Measurements from ENCODE around the gene APLP2.
"Not testable (repeated sequence)": the region's sequence is repeated elsewhere in the genome, so short reads cannot be mapped to it uniquely, and the experiment has no call there.

APLP2 gene

DNA sequence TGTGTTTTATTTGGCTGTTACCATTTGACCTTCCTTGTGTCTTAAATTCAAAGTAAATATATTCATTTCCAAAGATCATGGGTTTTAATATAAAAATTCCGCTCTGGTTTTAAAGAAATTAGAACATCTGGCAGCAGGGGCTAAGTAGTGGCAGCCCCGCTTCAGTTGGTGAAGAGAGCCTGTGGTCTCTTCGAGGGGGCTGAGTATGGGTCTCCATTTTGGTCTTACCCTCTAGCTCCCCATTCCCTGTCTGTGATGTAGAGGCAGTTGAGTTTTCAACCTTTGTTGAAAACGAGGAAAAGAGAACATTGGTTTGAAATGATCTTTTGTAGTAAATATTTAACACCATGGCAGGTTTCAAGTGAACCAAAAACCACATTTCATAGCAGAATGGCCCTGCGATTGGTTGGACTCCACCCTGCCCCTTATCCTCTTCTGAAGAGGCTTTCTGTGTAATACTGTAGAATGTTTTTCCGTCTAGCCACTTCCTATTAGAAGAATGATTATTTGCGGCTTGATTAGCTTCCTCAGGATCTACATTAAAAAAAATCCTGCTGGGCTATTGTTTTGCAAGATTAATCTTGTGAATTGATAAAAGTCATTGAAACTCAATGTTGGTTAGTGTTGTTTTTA lies 17.7 kb downstream of the APLP2 start:
- H3K36me3 ChIP-seq (ENCODE audit: insufficient read depth, low read length), result peaks cover 3% of the 10 kb centered on the region
- H3K9me3 ChIP-seq (ENCODE audit: low read length), result peaks cover 8% of the 10 kb centered on the region
- H2AFZ ChIP-seq (ENCODE audit: low read depth, low read length), result no peak overlapping the region
- no peaks in the 10 kb centered on the region for H3K27me3 ChIP-seq (ENCODE audit: insufficient read depth, low read length)
- no peak overlapping the region for H3K4me3 ChIP-seq (ENCODE audit: low read length)
- peaks cover 5% of the 10 kb centered on the region for H3K4me1 ChIP-seq (ENCODE audit: insufficient read depth, low read length)

DNA sequence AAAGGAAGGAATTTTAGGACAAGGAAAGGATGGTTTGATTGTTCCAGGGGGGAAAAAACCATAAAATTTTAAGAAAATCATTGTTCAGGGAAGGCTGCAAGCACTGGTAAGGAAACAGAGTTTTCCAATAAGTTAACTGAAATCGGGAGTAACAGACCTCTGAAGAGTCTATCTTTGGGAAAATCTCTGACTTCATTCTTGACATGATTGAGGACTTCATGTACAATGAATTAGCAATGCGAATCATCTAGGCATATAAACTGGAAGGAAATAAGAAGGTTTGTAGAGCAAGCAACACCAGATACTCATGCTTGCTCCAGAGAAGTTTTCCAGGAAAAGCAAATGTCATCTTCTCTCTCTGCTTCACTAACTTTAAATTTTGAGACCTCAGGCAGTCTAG lies 18.5 kb downstream of the APLP2 start:
- Histone ChIP-seq H3K4me3 (ENCODE audit: low read length) (no peak overlapping the region), H3K4me1 (ENCODE audit: insufficient read depth, low read length) (peaks cover 5% of the 10 kb centered on the region), H3K9me3 (ENCODE audit: low read length) (peaks cover 12% of the 10 kb centered on the region), H2AFZ (ENCODE audit: low read depth, low read length) (no peak overlapping the region), H3K27me3 (ENCODE audit: insufficient read depth, low read length) (no peaks in the 10 kb centered on the region), H3K36me3 (ENCODE audit: insufficient read depth, low read length) (no peaks in the 10 kb centered on the region)

DNA sequence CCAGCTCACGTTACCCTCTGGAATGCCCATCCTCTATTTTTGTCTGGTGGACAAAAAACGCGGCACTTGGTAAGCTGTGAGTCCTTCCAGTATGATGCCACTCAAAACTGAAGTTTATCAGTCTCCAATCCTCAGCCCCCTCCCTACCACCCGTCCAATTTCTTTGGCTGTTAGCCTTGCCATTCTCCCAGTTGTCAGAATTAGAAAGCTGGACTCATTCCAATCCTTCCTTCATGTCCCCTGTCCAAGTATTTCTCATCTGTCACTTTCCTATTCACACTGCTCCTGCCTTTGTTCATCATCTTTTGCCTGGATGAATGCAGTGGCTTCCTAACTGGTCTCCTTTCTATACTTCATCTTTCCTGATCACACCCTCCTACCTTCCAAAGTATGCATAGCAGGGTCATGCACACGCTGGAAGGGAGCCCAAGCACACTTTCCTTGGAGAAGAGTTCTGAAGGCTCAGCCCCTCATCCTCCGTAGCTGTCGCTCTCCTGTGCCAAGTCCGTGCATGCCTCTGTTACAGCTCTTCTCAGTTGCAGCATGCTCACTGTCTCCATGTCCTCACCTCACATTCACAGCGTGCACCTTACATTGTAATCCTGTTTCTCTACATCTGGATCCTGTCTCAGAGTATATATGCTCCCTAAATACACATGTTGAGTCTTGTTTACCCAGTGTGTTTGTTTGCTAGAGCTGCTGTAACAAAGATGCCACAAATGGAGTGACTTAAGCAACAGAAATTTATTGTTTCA lies 19.4 kb downstream of the APLP2 start:
- Histone ChIP-seq H2AFZ (ENCODE audit: low read depth, low read length) (no peak overlapping the region), H3K4me3 (ENCODE audit: low read length) (no peak overlapping the region), H3K4me1 (ENCODE audit: insufficient read depth, low read length) (peaks cover 5% of the 10 kb centered on the region), H3K36me3 (ENCODE audit: insufficient read depth, low read length) (no peaks in the 10 kb centered on the region), H3K27me3 (ENCODE audit: insufficient read depth, low read length) (no peaks in the 10 kb centered on the region), H3K9me3 (ENCODE audit: low read length) (peaks cover 12% of the 10 kb centered on the region)

DNA sequence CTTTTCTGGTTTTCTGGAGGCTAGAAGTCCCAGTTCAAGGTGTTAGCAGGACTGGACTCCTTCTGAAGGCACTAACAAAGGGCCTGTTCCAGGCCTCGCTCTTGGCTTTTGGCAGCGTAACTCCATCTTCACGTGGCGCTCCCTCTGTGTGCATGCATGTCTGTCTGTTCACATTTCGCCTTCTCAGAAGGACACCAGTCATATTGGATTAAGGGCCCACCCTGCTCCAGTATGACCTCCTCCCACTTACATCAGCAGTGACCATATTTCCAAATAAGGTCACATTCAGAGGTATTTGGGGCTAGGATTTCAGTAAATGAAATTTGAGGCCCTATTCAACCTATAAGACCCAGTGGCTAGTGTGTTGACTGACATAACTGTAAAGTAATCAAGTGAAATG lies 20.0 kb downstream of the APLP2 start:
- H3K4me1 ChIP-seq (ENCODE audit: insufficient read depth, low read length), result peaks cover 5% of the 10 kb centered on the region
- H2AFZ ChIP-seq (ENCODE audit: low read depth, low read length), result no peak overlapping the region
- H3K36me3 ChIP-seq (ENCODE audit: insufficient read depth, low read length), result no peaks in the 10 kb centered on the region
- no peak overlapping the region for H3K4me3 ChIP-seq (ENCODE audit: low read length)
- H3K27me3 ChIP-seq (ENCODE audit: insufficient read depth, low read length), result no peaks in the 10 kb centered on the region
- peaks cover 12% of the 10 kb centered on the region for H3K9me3 ChIP-seq (ENCODE audit: low read length)

DNA sequence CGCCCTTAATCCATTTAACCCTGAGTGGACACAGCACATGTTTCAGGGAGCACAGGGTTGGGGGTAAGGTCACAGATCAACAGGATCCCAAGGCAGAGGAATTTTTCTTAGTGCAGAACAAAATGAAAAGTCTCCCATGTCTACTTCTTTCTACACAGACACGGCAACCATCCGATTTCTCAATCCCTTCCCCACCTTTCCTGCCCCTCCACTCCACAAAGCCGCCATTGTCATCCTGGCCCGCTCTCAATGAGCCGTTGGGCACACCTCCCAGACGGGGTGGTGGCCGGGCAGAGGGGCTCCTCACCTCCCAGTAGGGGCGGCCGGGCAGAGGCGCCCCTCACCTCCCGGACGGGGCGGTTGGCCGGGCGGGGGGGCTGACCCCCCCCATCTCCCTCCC lies 20.8 kb downstream of the APLP2 start:
- H3K27me3 ChIP-seq (ENCODE audit: insufficient read depth, low read length); H3K4me3 ChIP-seq (ENCODE audit: low read length); H3K4me1 ChIP-seq (ENCODE audit: insufficient read depth, low read length); H3K36me3 ChIP-seq (ENCODE audit: insufficient read depth, low read length); H2AFZ ChIP-seq (ENCODE audit: low read depth, low read length): not testable (repeated sequence)
- H3K9me3 ChIP-seq (ENCODE audit: low read length), result peaks cover 12% of the 10 kb centered on the region

DNA sequence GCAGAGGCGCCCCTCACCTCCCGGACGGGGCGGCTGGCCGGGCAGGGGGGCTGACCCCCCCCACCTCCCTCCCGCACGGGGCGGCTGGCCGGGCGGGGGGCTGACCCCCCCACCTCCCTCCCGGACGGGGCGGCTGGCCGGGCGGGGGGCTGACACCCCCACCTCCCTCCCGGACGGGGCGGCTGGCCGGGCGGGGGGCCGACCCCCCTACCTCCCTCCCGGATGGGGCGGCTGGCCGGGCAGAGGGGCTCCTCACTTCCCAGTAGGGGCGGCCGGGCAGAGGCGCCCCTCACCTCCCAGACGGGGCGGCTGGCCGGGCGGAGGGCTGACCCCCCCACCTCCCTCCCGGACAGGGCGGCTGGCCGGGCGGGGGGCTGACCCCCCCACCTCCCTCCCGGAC lies 21.5 kb downstream of the APLP2 start:
- not testable (repeated sequence) for H3K36me3 ChIP-seq (ENCODE audit: insufficient read depth, low read length); H3K27me3 ChIP-seq (ENCODE audit: insufficient read depth, low read length); H3K4me1 ChIP-seq (ENCODE audit: insufficient read depth, low read length); H3K4me3 ChIP-seq (ENCODE audit: low read length); H2AFZ ChIP-seq (ENCODE audit: low read depth, low read length)
- H3K9me3 ChIP-seq (ENCODE audit: low read length), result peaks cover 12% of the 10 kb centered on the region

DNA sequence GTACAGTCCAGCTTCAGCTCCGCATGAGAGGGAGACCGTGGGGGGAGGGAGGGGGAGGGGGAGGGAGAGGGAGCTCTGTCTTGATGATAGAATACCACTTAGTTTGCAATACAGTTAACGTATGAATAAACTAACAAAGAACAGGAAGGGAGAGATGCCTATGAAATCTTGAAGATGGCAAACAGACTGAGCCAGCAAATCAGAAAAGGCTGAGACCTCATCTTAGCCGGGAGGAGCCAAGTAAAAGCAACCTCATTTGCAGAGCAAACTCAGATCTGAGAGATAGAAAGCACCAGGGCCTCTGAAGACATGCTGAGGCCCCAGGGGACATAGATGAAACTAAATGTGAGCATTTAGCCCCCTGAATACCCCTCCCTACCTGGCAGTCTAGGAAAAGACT lies 23.0 kb downstream of the APLP2 start:
- no peak overlapping the region for H3K4me3 ChIP-seq (ENCODE audit: low read length)
- peaks cover 12% of the 10 kb centered on the region for H3K9me3 ChIP-seq (ENCODE audit: low read length)
- H3K4me1 ChIP-seq (ENCODE audit: insufficient read depth, low read length), result peaks cover 5% of the 10 kb centered on the region
- no peaks in the 10 kb centered on the region for H3K36me3 ChIP-seq (ENCODE audit: insufficient read depth, low read length)
- H3K27me3 ChIP-seq (ENCODE audit: insufficient read depth, low read length), result no peaks in the 10 kb centered on the region
- no peak overlapping the region for H2AFZ ChIP-seq (ENCODE audit: low read depth, low read length)

DNA sequence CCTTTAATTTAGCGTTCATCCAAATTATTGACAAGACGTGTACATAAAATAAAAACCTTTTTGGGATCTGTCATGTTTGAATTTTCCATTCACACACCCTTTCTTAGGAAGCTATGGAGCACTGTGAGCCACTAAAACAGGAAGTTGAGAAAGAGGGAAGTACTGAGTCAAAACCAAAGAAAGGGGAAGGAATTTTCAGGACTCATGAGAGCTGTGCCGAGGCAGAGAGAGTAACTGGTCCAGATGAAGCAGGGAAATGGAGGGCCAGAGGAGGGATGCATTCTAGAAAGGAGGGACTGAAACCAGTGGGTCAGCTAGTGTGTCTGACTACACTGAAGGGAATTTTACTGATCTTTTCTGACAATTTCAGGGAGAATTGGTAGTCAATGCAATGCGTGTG lies 24.9 kb downstream of the APLP2 start:
- Histone ChIP-seq H2AFZ (ENCODE audit: low read depth, low read length) (no peak overlapping the region), H3K27me3 (ENCODE audit: insufficient read depth, low read length) (no peaks in the 10 kb centered on the region), H3K36me3 (ENCODE audit: insufficient read depth, low read length) (no peaks in the 10 kb centered on the region), H3K4me3 (ENCODE audit: low read length) (no peak overlapping the region), H3K4me1 (ENCODE audit: insufficient read depth, low read length) (no peaks in the 10 kb centered on the region), H3K9me3 (ENCODE audit: low read length) (peaks cover 7% of the 10 kb centered on the region)

DNA sequence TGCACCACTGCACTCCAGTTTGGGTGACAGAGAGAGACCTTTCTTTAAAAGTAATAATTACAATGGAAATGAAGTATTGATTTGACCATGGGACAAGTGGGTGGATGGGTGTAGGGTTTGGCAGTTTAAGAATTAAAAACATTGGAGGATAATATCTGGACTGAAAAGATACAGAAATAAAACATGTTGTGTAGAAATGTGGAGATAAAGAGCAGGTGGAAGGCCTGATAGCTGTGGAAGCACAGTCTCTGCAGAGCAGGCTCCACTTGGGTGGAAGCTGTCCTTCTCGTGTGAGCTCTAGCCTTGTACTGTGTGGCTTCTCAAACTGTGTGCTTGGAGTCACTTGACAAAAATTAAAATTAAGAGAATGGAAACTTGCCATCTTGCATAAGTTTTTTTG lies 25.6 kb downstream of the APLP2 start:
- no peaks in the 10 kb centered on the region for H3K36me3 ChIP-seq (ENCODE audit: insufficient read depth, low read length)
- no peaks in the 10 kb centered on the region for H3K4me1 ChIP-seq (ENCODE audit: insufficient read depth, low read length)
- peaks cover 6% of the 10 kb centered on the region for H3K9me3 ChIP-seq (ENCODE audit: low read length)
- H3K27me3 ChIP-seq (ENCODE audit: insufficient read depth, low read length), result no peaks in the 10 kb centered on the region
- no peak overlapping the region for H2AFZ ChIP-seq (ENCODE audit: low read depth, low read length)
- H3K4me3 ChIP-seq (ENCODE audit: low read length), result no peak overlapping the region

DNA sequence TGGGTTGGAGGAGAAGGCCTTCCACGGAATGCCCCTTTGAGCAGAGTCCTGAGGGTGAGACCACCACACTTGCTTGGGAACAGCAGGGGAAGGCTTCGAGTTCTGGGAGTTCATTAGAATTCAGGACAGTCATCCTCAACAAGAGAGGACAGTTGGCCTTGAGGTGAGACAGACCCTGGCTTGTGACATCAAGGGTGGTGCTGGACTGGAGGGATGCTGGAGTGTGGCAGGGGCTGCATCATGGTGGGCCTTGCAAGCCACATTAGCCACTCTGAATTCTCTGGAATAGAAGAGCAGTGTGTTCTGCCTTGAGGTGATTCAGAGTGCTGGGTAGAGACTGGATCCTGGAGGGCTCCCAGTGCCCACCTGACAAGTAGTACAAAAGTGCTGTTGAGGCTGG lies 26.3 kb downstream of the APLP2 start:
- H3K36me3 ChIP-seq (ENCODE audit: insufficient read depth, low read length), result no peaks in the 10 kb centered on the region
- peaks cover 6% of the 10 kb centered on the region for H3K9me3 ChIP-seq (ENCODE audit: low read length)
- no peak overlapping the region for H3K4me3 ChIP-seq (ENCODE audit: low read length)
- H3K27me3 ChIP-seq (ENCODE audit: insufficient read depth, low read length), result no peaks in the 10 kb centered on the region
- H2AFZ ChIP-seq (ENCODE audit: low read depth, low read length), result no peak overlapping the region
- H3K4me1 ChIP-seq (ENCODE audit: insufficient read depth, low read length), result no peaks in the 10 kb centered on the region

DNA sequence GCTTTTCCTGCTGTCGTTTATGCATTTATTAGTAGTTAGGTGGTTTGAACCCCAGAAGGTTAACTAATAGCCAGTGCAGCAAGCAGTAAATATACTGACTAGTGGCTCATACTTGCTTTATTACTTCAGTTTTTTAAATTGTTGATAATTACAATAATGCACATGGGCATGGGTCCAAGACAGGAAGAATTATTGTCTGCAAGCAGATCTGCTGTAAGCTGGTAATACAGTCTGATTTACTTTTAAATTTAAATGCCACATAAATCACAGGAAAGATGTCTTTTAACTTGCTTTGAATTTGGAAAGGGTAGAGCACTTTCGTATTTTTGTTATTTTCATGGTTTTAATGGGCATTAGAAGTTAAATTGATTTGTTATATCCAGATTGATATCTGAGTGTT lies 27.1 kb downstream of the APLP2 start:
- H3K4me1 ChIP-seq (ENCODE audit: insufficient read depth, low read length), result no peaks in the 10 kb centered on the region

DNA sequence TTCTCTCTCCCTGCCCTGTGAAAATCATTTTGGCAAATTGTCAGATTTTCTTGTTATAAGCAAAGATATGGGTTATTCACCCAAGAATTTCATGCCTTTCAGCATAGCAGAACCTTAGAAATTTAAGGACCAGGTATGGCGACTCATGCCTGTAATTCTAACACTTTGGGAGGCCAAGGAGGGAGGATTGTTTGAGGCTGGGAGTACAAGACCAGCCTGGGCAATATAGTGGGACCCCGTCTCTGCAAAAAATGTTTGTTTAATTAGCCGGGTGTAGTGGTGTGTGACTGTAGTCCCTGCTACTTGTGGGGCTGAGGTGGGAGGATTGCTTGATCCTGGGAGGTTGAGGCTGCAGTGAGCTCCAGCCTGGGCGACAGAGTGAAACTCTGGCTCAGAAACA lies 27.6 kb downstream of the APLP2 start:
- Histone ChIP-seq H2AFZ (ENCODE audit: low read depth, low read length) (no peak overlapping the region), H3K36me3 (ENCODE audit: insufficient read depth, low read length) (no peaks in the 10 kb centered on the region), H3K4me1 (ENCODE audit: insufficient read depth, low read length) (no peaks in the 10 kb centered on the region), H3K27me3 (ENCODE audit: insufficient read depth, low read length) (no peaks in the 10 kb centered on the region), H3K4me3 (ENCODE audit: low read length) (no peak overlapping the region), H3K9me3 (ENCODE audit: low read length) (peaks cover 6% of the 10 kb centered on the region)

More for the DNA sequence above, 27.1 kb downstream of the APLP2 start:
- no peaks in the 10 kb centered on the region for H3K36me3 ChIP-seq (ENCODE audit: insufficient read depth, low read length)
- H3K27me3 ChIP-seq (ENCODE audit: insufficient read depth, low read length), result no peaks in the 10 kb centered on the region
- H3K9me3 ChIP-seq (ENCODE audit: low read length), result peaks cover 6% of the 10 kb centered on the region
- no peak overlapping the region for H2AFZ ChIP-seq (ENCODE audit: low read depth, low read length)
- H3K4me3 ChIP-seq (ENCODE audit: low read length), result no peak overlapping the region

DNA sequence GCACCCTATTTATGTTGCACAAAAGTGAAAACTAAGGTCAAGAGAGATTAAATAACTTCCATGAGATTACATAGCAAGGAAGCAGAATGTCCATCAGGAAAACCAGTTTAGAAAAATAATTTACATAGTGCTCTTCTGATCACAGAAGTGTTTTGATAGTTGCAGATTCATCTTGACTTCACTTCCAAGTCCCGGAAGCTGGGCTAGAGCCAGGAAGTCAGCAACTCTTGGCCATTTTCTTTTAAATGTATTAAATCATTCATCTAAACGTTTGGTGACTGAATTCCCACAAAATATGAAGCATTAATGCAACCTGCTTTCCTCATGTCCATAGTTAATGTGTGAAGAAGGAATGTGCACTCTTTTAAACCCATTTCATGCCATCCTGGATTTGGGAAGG lies 29.7 kb downstream of the APLP2 start:
- Histone ChIP-seq H3K27me3 (ENCODE audit: insufficient read depth, low read length) (no peaks in the 10 kb centered on the region), H3K4me1 (ENCODE audit: insufficient read depth, low read length) (no peaks in the 10 kb centered on the region), H2AFZ (ENCODE audit: low read depth, low read length) (no peak overlapping the region), H3K4me3 (ENCODE audit: low read length) (no peak overlapping the region), H3K36me3 (ENCODE audit: insufficient read depth, low read length) (no peaks in the 10 kb centered on the region), H3K9me3 (ENCODE audit: low read length) (no peaks in the 10 kb centered on the region)
